AG04449 (cell line): ENCODE measurements around the gene FHOD3.

Experiments
- CTCF ChIA-PET: fragments of 350-600 bp; formaldehyde crosslinking; extraction: SDS; loops from one replicate; lab custom pipeline; 2021; ENCODE audit warnings: antibody characterized with exemption; lab: Yijun Ruan, JAX
- POLR2A ChIA-PET: fragments of 400-600, 350-600 bp; formaldehyde crosslinking; extraction: SDS; loops from one replicate; lab custom pipeline; 2020; ENCODE audit warnings: antibody characterized with exemption, inconsistent platforms; lab: Yijun Ruan, JAX
- DNase-seq: peaks from one replicate; pipeline ENCODE4 v3.0.0-alpha.2; 2010; ENCODE audit warnings: low read depth, low spot score
- H3K4me3 ChIP-seq: 2 replicates; pipeline ENCODE4 v1.5.1; 2011; ENCODE audit warnings: low read depth, mild to moderate bottlenecking, control low read depth, low read length
- CTCF ChIP-seq: IDR thresholded peaks from one replicate; pipeline ENCODE4 v1.5.1; 2011; ENCODE audit warnings: mild to moderate bottlenecking, moderate library complexity, low read length, control low read depth, inconsistent platforms; ENCODE audit not compliant: insufficient read depth; ENCODE audit errors: missing control alignments

The FHOD3 gene

GRCh38 chr18:36304723-36305122 lies 7.2 kb downstream of the FHOD3 start:
- H3K4me3 ChIP-seq: no peak overlapping the region
- DNase-seq: no peak
- CTCF ChIA-PET: interaction anchor here (1.1 to 1.7 kb wide), 5 partner anchors 7 to 108 kb away, joined by 3 to 5 read pairs (median 4); partner anchors contain the start of gene FHOD3
- no peak for TF ChIP-seq CTCF
- POLR2A ChIA-PET: no interaction called here

- CTCF ChIA-PET: interaction anchor here (1.1 kb wide), 1 partner anchor 8 kb away, joined by 4 read pairs; the partner anchor contains the start of gene FHOD3
- no peak overlapping the region for H3K4me3 ChIP-seq
- POLR2A ChIA-PET: no interaction called here
- no peak for TF ChIP-seq CTCF
- DNase-seq: no peak
These were observed 7.9 kb downstream of the FHOD3 start for GRCh38 chr18:36305375-36305774.

GRCh38 chr18:36307513-36307912 lies 10.0 kb downstream of the FHOD3 start:
- ChIA-PET CTCF (interaction anchor here (0.9 to 1.2 kb wide), 2 partner anchors 9 to 23 kb away, joined by 3 read pairs; no protein-coding TSS in a partner anchor), POLR2A (no interaction called here)
- no peak overlapping the region for H3K4me3 ChIP-seq
- no peak for DNase-seq
- TF ChIP-seq CTCF: no peak

GRCh38 chr18:36308711-36309435 lies 11.4 kb downstream of the FHOD3 start:
- CTCF ChIA-PET: interaction anchor here (1.0 to 2.1 kb wide), 3 partner anchors 10 to 29 kb away, joined by 3 to 7 read pairs (median 5); partner anchors contain the start of gene FHOD3
- no peak for TF ChIP-seq CTCF
- H3K4me3 ChIP-seq: peak overlapping the region; percentile 16
- POLR2A ChIA-PET: interaction anchor here (1.1 to 1.3 kb wide), 2 partner anchors 11 to 12 kb away, joined by 3 to 9 read pairs; partner anchors contain the start of gene FHOD3
- DNase-seq: no peak

- H3K4me3 ChIP-seq: peak overlapping the region; percentile 16
- peak; percentile 93 for DNase-seq
- ChIA-PET CTCF (interaction anchor here (1.0 to 2.1 kb wide), 3 partner anchors 11 to 28 kb away, joined by 3 to 7 read pairs (median 5); partner anchors contain the start of gene FHOD3), POLR2A (interaction anchor here (1.1 to 1.3 kb wide), 2 partner anchors 11 to 12 kb away, joined by 3 to 9 read pairs; partner anchors contain the start of gene FHOD3)
- TF ChIP-seq CTCF: no peak
These were observed 12.2 kb downstream of the FHOD3 start for GRCh38 chr18:36309436-36310391.
